AG04450 (cell line): ENCODE data around the gene KCNQ2. TPM values are rescaled to one million over a fixed set of nuclear protein-coding genes. Genes with fewer than 3 reads are reported as not detected.

Source experiments
- CTCF ChIA-PET: fragments of 300-600, 350-600 bp; formaldehyde crosslinking; extraction: SDS; loops from one replicate; lab custom pipeline; 2022; ENCODE audit warnings: antibody characterized with exemption, inconsistent platforms; lab: Charles Lee
- POLR2A ChIA-PET: fragments of 350-600 bp; formaldehyde crosslinking; extraction: SDS; loops from one replicate; lab custom pipeline; 2021; ENCODE audit warnings: antibody characterized with exemption, inconsistent platforms; lab: Yijun Ruan, JAX
- DNase-seq: peaks from one replicate; pipeline ENCODE4 v3.0.0-alpha.2; 2011; ENCODE audit warnings: low read depth, low spot score
- H3K27ac ChIP-seq: one replicate; pipeline ENCODE4 v1.5.1; 2012; ENCODE audit warnings: low read depth, low read length, control low read depth
- H3K27me3 ChIP-seq: one replicate; pipeline ENCODE4 v1.6.0; 2012; ENCODE audit warnings: low read length; ENCODE audit not compliant: control insufficient read depth, insufficient read depth
- H3K4me3 ChIP-seq: 2 replicates; pipeline ENCODE4 v1.5.1; 2011; ENCODE audit warnings: mild to moderate bottlenecking, low read depth, low read length, control low read depth
- H3K9me3 ChIP-seq: 2 replicates; pipeline ENCODE4 v1.5.1; 2012; ENCODE audit warnings: low read length; ENCODE audit not compliant: control insufficient read depth, insufficient read depth
- CTCF ChIP-seq: IDR thresholded peaks from 2 replicates; pipeline ENCODE4 v1.5.1; 2011; ENCODE audit warnings: low read depth, low read length, control low read depth, inconsistent platforms
- polyA plus RNA-seq: library from polyadenylated mRNA; depleted of rRNA; stranded (reverse); fragments of >200 nt; gene quantifications from 2 replicates; pipeline ENCODE4 v1.2.3, GENCODE V29; 2011

The KCNQ2 gene
- polyA plus RNA-seq, 1 experiment, result not detected

- H3K4me3 ChIP-seq, result no peak overlapping the region
- H3K9me3 ChIP-seq, result peaks cover 7% of the 10 kb centered on the region; the same call in 1 of the 2 replicates
- H3K27me3 ChIP-seq, result peaks cover 32% of the 10 kb centered on the region
- ChIA-PET POLR2A (no interaction called here), CTCF (interaction anchor here (2.0 to 2.2 kb wide), 2 partner anchors 67 to 154 kb away, joined by 7 to 10 read pairs; no protein-coding TSS in a partner anchor)
- TF ChIP-seq CTCF, result no peak
- H3K27ac ChIP-seq, result no peak overlapping the region
- no peak for DNase-seq
Measured at GRCh38 chr20:63377256-63377941, 95.1 kb downstream of the KCNQ2 start.

GRCh38 chr20:63376283-63377250, 95.9 kb downstream of the KCNQ2 start:
- Histone ChIP-seq H3K9me3 (peaks cover 7% of the 10 kb centered on the region; the same call in 1 of the 2 replicates), H3K4me3 (no peak overlapping the region), H3K27ac (no peak overlapping the region), H3K27me3 (peaks cover 30% of the 10 kb centered on the region)
- POLR2A ChIA-PET, result no interaction called here
- CTCF ChIA-PET, result interaction anchor here (2.0 to 2.2 kb wide), 2 partner anchors 66 to 153 kb away, joined by 7 to 10 read pairs; no protein-coding TSS in a partner anchor
- no peak for DNase-seq
- no peak for TF ChIP-seq CTCF

- Histone ChIP-seq H3K9me3 (peaks cover 6% of the 10 kb centered on the region; the same call in 1 of the 2 replicates), H3K27ac (no peak overlapping the region), H3K27me3 (peaks cover 36% of the 10 kb centered on the region), H3K4me3 (no peak overlapping the region)
- POLR2A ChIA-PET, result no interaction called here
- DNase-seq, result no peak
- no peak for TF ChIP-seq CTCF
- CTCF ChIA-PET, result no interaction called here
Measured at GRCh38 chr20:63375438-63375837, 97.0 kb downstream of the KCNQ2 start.

- CTCF ChIA-PET, result no interaction called here
- Histone ChIP-seq H3K4me3 (no peak overlapping the region), H3K27ac (no peak overlapping the region), H3K27me3 (peaks cover 39% of the 10 kb centered on the region), H3K9me3 (no peaks in the 10 kb centered on the region; the same call in 1 of the 2 replicates)
- TF ChIP-seq CTCF, result no peak
- DNase-seq, result no peak
- POLR2A ChIA-PET, result no interaction called here
Measured at GRCh38 chr20:63374504-63374903, 98.0 kb downstream of the KCNQ2 start.
